GM03348 (cell line): ENCODE results near the gene CCDC50.

Source experiments
- DNase-seq: peaks from one replicate; pipeline ENCODE4 v3.0.0; 2012; ENCODE audit warnings: low spot score

The CCDC50 gene

DNA sequence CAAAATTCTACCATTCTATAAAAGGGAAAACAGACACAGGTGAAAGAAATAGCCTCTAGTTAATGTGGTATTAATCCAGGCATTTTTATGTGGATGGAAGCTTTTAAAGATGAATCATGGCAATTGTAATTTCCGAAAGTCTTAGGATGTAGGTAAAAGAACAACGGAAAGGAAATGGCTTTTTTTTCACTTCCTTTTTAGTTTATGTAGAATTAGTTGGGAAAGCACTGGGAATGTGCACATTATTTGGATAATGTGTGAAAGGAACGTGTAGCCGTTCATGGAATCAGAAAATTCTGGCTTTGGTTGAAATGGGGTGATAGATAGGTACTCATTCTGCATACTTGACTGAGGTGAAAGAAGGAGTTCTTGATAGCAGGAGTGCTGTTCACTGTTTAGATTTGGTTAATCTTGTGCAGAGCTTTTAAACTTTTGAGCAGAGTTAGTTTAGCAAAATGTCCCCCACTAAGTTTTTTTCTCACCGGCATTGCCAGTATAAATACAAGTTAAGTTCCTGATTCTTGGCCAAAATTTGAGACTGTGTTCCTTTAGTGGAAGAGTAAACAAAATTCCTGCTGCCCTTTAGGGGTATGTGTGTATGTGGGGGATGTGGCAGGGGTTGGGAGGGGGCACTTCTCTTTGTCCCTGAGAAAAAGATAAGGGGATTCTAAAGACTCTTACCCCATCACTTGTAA, 21.3 kb downstream of the CCDC50 start:
- DNase-seq: no peak

DNA sequence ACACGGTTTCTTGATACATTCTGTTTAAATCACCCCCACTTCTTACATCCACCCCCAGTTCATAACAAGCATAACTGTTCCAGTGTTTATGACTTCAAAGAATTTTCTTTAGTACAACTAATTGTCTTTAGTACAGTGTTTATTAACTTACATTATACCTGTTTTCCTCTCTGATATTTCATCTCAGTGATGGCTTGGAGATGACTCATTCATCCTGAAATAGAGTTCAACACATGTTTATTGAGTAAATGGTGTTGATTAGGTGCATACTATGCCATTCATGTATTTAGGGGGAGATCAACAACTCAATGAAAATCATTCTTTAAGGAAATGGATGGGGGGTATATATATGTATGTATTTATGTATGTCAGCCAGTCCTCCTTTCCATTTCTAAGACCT, 22.8 kb downstream of the CCDC50 start:
- DNase-seq: no peak

DNA sequence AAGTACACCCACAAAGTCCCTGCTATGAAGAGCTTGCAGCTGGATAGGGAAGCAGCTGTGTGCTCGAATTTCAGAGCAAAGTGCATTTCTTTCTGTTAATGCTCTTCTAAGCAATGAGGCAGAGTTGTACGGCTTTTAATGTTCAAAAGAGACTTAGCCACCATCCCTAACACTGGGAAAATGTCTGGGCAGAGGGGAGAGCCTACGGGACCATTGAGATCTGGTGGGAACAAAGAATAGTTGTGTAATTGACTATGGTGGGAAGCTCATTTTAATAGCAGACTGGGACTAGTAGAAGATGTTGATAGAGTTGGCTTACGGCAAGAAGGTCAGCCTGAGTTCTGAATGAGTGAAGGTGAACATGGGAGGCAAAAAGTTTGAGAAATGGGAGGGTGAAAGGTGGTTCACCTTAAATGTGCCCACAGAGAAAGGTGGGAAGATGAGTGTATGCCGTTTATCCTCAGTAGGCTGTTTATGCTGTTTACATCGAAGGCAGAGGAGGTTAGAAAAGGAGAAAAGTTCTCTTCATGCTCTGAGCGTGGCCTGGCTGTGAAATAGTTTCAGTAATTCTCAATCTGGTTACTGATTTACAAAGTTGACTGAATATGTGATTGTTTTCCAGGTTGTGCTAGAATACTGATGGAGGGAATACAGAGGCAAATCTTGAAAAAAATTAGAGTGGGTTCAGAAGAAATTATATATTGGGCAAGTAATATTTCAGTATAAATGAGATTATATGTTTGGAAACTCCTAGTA, 24.0 kb downstream of the CCDC50 start:
- DNase-seq: no peak

DNA sequence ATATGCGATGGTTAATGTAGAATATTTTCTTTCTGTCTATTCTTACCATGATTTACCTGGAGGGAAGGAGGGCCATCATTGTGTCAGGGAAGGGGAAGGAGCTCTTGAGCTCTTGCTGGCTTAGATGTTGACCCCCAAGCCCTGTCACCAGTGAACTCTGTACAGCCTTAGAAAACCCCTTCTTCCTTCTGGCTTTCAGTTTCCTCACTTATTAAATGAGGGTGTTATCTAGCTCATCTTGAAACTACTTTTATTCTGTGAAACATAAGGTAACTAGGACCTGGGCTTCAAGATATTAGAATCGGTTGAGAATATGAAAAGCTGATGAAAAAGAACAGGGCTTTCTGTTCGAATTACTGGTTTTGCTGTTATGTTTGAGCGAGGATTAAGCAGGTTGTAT, 26.2 kb downstream of the CCDC50 start:
- DNase-seq: no peak

DNA sequence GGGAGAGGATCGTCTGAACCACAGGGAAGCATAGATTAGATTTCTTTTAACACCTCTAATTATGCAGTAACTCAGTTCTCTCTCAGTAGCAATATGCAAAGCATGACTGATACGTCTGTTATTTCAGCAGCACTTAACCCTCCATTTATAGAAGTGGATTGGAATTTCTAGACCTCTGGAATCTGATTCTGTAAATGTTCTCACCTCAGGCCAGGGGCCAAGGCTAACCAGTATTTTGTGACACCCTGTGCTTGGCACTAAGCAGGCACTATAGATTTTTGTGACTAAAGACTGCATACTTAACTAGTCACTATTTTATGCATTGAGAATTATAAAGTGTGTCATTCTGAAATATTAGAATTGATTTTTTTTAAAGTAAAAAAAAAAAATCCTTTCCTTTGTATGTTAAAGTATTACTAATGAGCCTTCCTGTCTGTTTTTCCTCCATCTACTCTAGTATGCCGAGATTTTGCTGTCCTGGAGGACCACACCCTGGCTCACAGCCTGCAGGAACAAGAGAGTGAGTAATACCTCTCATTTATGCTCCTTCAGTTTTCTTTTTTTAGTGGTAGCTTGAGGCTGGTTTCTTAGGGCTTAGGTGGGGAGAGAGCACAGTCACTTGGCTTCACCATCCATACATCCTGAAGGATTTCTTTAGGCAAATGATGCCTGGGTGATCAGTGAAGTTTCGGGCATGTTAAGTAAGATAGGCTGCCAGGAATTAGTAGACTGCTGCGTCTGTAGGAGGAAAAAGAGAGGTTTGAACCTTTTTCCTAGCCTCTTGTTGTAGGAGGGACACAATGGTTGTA, 27.6 kb downstream of the CCDC50 start:
- DNase-seq: peak; percentile 50

DNA sequence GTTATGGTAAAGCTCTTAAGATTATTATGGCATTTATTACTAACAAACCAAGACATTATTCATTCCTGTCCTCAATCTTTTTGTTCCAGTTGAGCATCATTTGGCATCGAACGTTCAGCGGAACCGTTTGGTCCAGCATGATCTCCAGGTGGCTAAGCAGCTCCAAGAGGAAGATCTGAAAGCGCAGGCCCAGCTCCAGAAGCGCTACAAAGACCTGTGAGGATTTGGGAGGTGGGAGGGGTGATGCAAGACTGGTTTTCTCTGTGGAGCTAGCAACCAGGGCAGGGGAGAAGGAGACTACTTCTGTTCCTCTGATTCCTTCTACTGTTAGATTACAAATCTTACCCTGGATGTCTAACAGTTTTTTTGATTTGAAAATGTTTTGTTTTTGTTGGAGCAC, 28.7 kb downstream of the CCDC50 start:
- no peak for DNase-seq

DNA sequence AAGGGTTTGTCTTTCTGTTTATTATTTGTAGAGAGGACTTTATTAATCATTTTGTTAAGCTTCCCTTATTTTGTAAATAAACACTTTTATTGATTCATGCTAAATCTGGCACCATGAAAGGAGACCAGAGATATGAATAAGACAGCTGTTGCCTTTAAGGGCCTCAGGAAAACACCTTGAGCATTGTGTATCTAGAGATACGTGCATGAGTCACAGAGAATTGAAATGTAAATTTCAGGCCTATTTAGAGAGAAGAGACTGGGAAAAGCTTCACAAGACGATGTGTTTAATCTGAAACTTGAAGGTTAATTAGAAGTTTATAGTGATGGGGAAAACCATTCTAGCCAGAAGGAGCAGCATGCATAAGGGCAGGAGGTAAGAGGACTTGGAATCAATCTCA, 29.7 kb downstream of the CCDC50 start:
- DNase-seq: no peak

DNA sequence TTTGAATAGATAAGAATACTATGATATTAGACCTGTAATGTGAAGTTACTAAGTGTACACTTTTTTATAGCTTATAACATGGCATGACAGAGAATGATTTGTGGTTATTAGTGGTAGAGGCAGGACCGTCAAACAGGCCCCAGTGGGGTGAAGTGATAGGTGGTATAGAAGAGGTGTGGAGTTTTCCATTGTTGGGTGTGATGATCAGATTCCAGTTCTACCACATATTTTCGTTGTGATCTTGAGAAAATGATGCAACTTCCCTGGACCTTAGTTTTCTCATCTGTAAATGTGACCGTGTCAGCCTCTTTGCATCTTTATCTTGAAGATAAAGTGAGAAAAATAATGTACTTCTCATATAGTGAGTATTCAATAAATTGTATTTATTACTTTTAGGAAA, 31.4 kb downstream of the CCDC50 start:
- no peak for DNase-seq

DNA sequence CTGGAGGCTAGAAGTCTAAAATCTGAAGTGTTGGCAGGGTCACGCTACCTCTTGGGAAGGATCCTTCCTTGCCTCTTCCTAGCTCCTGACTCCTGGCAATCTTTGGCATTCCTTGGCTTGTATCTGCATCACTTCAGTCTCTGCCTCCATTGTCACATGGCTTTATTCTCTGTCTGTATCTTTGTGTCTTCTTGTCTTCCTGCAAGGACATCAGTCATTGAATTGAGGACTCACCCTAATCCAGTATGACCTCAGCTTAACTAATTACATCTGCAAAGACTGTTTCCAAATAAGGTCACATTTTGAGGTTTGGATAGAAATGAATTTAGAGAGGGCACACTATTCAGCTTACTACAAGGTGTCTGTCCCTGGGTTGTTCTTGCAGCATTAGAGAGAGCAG, 32.3 kb downstream of the CCDC50 start:
- DNase-seq: no peak

DNA sequence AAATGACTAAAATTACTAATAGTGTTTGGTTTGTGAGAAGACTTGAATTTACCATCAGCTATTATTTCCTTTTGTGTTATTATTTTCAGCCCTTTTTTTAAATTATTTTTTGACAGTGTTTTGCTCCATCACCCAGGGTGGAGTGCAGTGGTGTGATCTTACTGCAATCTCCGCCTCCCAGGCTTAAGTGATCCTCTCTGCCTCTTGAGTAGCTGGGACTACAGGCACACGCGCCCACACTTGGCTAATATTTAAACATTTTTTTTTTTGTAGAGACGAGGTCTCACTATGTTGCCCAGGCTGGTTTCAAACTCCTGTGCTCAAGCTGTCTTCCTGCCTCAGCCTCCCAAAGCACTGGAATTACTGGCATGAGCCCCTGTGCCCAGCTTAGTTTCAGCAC, 32.8 kb downstream of the CCDC50 start:
- no peak for DNase-seq

DNA sequence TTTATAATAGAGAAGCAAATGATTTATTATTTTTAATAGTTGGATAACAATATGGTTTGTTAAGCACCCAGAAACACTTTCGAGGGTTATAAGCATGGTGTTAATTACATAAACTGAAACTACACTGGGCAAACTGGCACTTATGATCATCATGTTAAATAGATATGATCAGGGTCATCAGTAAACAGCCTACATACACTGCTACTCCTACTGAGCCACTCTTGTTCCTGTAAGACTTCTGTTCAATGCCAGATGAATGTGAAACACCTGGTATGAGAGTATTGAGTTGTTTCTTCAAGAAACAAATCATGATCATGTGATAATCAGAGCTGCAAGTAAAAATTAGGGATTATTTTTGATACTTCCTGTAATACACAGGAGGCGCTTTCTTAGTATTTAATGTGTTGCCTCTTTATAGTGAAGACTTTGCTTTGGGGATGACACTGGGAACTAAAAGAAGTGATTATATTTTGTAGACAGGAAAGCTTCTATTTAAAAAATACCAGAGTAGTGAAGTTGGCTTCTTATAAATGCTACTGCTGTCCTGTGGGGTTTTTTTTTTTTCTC, 33.4 kb downstream of the CCDC50 start:
- no peak for DNase-seq

DNA sequence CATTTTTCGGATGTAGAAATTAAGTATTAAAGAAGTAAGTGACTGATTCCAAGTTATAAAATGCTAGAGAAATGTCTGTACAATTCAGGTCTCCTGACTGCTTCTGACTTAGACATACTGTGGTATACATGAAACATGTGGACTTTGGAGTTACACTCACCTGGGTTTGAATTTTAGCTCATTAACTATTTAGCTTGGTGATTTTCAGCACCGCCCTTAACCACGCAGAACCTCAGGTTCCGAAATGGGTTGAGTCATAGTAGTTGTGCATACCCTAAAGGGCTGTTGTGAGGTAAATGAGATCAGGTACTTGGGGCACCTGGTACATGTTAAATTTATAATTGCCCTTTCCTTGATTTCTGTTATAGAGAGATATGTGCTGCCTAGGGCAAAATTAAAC, 34.0 kb downstream of the CCDC50 start:
- DNase-seq: no peak

DNA sequence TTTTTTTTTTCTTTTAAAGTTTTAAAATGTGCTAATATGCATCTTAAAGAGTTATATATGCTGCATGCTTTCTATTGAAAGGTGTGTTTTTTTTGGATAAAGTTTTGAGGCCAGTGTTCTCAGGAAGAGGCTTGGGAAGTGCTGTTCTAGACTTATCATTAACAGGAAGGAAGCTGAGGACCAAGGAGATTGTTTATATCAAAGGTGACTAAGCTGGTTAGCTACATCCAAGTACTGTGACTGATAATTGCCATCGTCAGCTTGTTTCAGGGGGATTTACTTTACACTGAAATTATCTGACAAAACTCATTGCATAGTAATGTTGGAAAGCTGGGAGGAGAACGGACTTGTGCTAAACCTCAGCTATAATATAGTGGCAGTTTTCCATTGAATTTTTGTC, 37.5 kb downstream of the CCDC50 start:
- no peak for DNase-seq

DNA sequence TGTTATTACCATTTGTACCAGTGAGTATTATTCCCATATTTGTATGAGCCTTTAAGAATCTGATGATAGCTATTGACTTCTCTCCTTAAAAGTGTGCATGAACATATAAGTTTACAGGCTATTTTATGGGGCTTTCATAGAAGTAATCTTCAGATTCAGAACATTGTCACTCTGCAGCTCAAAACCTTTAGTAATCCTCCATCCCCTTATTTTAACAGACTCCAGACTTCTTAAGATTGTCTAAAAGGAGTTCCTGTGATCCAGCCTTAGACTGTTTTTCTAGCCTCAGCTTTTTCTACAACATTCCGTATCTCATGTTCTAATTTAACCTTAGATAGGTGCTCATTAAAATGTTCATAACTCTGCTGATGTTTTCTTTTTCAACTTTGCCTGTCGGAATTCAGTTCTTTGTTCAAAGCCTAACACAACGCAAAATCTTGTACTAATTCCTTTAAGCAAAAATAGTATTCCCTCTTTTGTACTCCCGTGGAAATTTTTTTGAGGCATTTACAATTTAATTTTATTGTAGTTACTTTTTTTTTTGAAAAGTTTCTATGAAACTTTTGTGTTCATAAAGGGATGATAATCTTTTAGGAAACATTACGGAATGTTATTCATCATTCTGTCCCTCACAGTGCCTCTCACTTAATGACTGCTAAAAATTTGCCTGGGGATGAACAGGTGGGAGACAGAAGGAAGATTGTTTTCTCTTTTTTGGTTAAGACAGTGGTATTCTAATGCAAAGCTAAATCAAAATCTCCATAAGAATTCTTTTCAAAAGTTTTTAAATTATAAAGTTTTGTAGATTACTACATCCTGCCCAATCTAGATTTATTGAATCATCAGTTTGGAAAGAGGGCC, 39.8 kb downstream of the CCDC50 start:
- no peak for DNase-seq

DNA sequence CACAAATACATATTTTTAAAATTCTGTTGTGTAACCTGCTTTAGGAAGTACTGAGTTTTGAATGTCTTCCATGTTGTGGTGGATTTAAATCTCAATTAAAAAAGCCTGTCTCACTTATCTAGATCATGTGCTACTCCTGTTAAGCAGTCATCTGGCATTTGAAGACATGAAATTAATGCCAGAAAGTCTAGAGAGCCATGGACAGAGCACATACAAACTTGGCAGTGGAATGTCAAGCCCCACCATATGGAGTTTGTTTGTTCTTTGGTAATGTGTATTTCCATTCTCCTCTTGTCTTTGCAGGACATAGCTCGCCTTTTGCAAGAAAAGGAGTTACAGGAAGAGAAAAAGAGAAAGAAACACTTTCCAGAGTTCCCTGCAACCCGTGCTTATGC, 40.4 kb downstream of the CCDC50 start:
- DNase-seq: peak; percentile 10

DNA sequence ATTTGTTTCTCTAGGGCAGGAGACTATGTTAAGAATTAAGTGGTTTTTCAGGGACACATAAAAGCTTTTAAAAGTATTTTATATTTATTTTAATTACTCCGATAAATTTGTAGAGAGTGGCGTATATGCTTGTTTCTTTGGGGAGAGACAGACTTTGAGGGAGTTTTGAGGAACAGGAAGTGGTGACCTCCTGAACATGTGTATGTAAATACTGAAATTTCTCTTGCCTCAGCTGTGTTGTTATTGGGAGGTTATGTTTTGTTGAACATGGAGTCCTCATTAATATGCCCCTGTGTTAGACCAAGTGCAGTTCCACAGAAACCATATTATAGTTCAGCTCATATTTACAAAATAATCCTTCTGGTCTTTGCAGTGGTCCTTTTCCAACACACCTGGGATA, 42.9 kb downstream of the CCDC50 start:
- DNase-seq: no peak

DNA sequence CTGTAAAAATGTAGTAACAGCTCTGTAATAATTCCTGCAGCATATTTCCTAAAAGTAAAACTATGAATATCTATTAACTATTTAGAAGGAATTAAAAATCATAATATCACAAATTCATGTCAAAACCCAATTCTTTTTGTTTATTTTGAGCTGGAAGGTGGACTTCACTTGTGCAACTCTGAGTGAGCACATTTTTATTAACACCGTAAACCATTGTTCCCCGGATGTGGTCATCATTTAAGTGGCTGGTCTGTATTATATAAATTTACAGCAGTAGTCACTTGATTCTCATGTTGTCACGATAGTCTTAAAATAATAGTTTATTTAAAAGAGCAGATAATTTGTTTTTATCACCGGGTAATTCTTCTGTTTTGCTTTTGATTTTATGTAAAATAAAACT, 44.1 kb downstream of the CCDC50 start:
- DNase-seq: no peak

DNA sequence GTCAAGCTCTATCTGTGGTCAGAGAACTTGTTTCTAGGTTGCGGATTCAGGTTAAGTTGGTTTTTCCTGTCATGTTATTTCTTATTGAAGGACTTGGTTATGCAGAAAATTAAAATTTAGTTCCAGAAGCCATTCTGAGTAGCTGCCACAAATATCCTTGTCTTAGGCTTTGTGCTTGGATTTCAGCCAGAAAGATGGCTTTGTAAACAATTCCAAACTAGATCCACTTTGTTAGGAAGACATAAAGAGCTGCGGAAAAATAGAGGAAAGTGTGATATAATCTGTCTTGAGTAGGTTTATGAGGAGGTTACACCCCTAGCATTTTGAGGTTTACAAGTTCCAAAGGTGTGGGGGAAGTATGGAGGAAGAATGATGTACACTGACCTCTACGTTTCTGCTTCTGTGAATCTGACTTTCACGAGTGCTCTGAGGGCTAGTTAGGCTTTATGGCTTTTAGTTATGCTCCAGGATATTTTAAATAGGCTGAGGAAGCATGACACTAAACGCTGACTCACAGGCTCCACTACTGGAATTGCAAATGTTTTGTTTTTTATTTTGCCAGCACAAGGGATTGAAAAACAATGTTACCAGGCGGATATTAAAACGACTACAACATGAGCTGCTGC, 47.4 kb downstream of the CCDC50 start:
- peak; percentile 59 for DNase-seq

DNA sequence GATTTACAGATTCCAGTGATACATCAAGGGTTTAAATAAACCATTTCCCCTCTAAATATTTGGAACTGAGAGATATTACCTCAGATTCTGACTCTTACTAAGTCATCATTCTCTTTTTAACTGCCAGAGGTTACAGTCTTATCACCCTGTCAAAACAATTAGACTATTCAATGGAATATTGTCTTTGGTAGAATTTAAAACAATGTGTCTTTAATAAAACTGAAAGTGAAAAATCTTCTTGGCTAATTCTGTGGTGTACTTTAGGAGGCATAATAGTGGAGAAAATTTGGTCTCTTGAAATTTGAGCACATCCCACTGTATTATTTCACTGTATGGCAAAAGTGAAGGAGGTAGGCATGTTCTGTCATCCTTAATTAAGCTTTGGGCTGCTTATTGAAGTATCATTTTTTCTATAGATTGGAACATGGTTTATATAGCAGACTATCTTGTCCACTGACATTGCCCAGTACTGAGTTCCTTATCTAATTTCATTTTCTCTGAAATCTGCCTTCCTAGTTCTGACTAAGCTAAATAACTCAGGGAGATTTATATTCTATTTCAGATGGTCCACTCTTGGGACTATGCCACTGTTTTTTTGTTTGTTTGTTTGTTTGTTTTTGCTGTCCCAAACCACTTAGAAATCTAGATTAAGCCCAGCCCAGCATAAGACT, 49.1 kb downstream of the CCDC50 start:
- no peak for DNase-seq

DNA sequence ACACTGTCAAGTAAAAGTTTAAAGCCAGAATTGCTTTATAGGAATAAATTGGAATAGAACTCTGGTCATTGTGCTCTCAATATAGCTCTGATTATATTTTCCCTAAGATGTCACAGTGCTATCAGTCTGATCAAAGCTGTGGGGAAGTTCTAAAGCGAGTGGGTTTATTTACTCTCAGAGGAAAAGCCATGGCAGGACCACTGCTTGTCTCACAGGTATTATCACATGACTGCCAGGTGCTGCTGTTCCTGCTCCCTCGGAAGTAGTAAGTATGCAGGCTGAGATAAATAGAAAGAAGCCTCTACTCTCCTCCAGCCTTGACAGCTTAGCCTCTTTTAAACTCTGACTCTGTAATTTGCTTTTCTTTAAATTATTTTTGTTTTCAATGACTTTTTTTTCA, 50.3 kb downstream of the CCDC50 start:
- DNase-seq: no peak

DNA sequence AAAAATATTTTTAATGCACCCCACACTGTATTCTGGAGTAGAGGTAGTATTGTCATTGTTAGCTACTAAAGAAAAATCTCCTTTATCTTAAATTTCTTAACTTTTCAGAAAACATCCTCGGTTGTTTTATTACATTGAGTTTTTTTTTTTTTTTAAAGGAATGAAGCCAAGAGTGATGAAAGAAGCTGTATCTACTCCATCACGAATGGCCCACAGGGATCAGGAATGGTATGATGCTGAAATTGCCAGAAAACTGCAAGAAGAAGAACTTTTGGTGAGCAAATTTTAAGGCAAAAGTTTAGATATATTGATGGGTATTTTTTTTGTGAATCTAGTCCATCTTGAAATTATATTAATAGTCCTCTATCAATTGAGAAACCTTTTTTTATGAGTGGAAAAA, 50.8 kb downstream of the CCDC50 start:
- DNase-seq: no peak
